GOT3 (cell line): Measurements from ENCODE around the gene CCDC33.

ENCODE experiments used
- DNase-seq: peaks from one replicate; lab custom pipeline; 2025; ENCODE audit warnings: mixed read lengths; lab: John Stamatoyannopoulos, UW

Gene CCDC33

DNA sequence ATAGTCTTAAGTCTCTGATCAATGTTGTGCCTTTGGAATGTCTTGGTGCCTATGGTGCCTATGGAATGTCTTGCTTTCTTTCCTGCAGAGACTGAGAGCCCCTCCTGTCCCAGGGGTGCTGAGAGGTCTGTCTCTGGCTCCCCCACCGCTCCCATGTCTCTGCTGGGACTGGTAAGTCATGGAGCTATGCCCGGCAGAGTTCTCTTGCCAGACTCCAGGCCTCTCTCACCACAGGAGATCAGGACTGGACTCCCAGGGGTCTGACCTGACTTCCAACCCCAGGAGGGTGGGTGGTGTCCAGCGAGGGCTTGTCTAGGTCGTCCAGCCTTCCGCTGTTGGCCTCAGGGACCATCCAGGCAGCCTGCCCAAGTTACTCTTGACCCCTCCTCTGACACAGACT lies 145.4 kb downstream of the CCDC33 start:
- no peak for DNase-seq

- peak; percentile 73 for DNase-seq
Observed at GRCh38 chr15:74382004-74382816, 146.1 kb downstream of the CCDC33 start.

DNA sequence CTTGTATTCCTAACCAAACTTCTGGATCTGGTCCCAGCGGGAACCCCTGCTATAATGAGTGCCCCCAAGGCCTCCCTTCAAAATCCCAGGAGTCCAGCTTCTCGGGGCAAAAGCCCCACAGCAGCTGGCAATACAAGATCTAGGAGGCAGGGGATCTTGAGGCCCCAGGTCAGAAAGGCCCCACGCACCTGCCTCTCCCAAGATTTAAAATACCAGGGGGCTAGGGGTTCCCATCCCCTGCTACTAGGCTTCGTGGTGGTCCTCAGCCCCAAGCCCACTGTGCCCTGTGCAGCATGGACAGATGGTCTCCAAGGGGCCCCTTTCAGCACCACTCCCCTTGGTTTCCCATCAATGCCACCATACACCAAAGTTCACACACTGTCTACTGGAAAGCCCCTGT lies 147.2 kb downstream of the CCDC33 start:
- no peak for DNase-seq

DNA sequence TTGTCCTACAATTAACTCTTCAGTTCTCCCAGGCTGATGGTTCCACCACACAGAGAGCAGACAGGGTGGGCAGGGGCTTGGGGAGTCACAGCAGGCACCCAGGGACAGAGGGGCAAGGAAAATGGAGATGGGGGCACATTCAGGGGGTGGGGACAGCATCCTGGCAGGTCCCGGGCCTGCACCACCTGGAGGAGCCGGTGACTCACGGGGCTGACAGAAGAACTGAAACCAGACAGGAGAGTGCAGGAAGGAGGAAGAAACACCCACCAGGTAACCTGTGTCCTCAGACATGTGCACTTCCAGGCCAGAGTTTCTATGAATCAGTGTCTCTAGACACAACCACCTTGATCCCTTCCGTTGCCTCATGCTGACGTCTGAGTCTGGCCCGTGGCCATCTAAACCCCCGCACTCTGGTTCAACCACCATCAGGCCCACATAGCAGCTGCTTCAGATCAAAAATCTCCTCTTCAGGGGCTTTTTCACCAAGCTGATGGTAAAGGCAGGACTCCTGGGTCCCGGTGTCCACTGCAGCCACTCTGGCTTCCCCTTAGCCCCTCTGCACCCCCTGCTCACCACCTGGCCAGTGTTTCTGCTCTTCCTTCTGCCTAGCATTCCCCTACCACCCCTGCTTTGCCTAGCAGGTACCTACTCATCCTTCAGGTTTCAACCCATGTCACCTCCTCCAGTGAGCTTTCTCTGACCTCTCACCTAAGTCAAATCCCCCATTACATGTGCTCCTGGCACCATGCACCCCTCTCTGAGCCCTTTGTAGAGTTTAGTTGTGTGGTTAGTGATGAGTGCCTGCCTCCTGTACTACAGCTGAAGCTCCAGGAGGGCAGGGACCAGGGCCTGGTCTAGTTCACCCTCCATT lies 147.8 kb downstream of the CCDC33 start:
- DNase-seq, result no peak

- DNase-seq, result no peak
Observed at GRCh38 chr15:74384566-74384880, 148.4 kb downstream of the CCDC33 start.

DNA sequence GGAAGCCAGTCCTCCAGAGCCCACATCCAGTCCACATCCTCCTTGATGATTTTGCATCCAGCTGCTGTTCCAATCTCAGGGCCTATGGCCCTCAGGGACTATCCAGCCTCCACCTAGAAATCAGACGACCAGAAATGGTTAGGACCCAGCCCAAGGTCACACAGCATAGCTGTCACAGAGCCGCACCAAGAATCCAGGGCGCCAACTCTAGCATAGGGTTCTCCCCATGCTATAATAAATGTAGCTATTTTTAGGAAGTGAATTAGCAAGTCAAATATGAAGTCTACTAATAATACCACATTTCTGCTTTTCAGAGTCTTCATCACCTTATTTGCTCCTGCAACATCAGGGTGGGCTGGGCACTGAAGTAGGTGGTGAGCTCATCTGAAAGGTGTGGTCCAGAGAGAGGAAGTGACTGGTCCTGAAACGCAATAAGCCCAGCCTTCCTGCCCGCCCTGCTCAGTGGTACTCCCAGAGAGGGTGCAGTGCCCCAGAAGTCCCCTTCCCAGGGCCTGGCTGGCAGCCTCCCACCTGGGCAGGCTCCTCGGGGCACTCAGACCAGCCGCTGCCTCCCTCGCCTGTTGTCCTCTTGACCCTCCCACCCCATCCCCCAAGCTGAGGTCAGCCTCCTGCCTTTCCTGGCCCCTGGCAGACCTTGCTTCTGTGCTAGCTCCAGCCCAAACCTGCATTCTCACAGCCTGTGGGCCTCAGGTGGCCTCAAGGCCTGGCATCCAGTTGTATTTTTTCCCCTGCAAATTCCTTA lies 148.9 kb downstream of the CCDC33 start:
- no peak for DNase-seq

GRCh38 chr15:74385733-74386132 lies 149.6 kb downstream of the CCDC33 start:
- no peak for DNase-seq
